Pancreas (tissue), 10 donors: Measurements from ENCODE around the gene RBM5. TPM values are rescaled to one million over a fixed set of nuclear protein-coding genes. Genes with fewer than 3 reads are reported as not detected.

Experiments used
- ATAC-seq, 4 donors: fragments of 200-7000 bp; cut with Tn5 transposase; one replicate each; pipeline versions ENCODE4 v1.8.0 to v1.9.1; 2020; ENCODE audit warnings: mild to moderate bottlenecking in 4 of 4, moderate library complexity in 4 of 4
- DNase-seq, 6 donors: peaks; one replicate each; pipeline ENCODE4 v3.0.0-alpha.2; 2020
- FAIRE-seq: peaks from 2 replicates; lab custom pipeline; 2012; peaks lifted over from hg19 to GRCh38; lab: Jason Lieb, UNC
- H3K27ac ChIP-seq, 4 donors: fragments of 200-600 bp; sonication (generic); 1 replicate in 3 of 4; 2 replicates in 1 of 4; pipeline versions ENCODE4 v1.5.0 to v1.8.0; 2020
- H3K27me3 ChIP-seq, 4 donors: fragments of 200-600 bp; one replicate each; pipeline ENCODE4 v1.8.0; 2021
- H3K36me3 ChIP-seq, 3 donors: fragments of 200-600 bp; sonication (generic) in 1 of 3; one replicate each; pipeline versions ENCODE4 v1.5.0 to v1.8.0; 2020 to 2021
- H3K4me1 ChIP-seq, 3 donors: fragments of 200-600 bp; one replicate each; pipeline ENCODE4 v1.8.0; 2021
- H3K4me3 ChIP-seq, 4 donors: fragments of 200-600 bp; sonication (generic) in 2 of 4; one replicate each; pipeline versions ENCODE4 v1.5.0 to v1.8.0; 2020 to 2021
- H3K9me3 ChIP-seq, 4 donors: fragments of 200-600 bp; one replicate each; pipeline ENCODE4 v1.8.0; 2021
- WGBS, 2 donors: extraction: QIAGEN DNeasy Blood & Tissue Kit; methylation state at CpG; one replicate each; pipeline ENCODE4 v1.1.7; 2013; 5-methylcytosine and 5-hydroxymethylcytosine counted together
- intact Hi-C, 3 donors: fragments of 100-400 bp; cut with DNase I; formaldehyde crosslinking; loops; one replicate each; pipeline versions ENCODE4 v1.11.1 to v1.14.2; 2022
- polyA plus RNA-seq, 2 donors: library from polyadenylated mRNA; stranded (reverse); fragments of 200-250 nt; gene quantifications; one replicate each; pipeline ENCODE4 v1.2.3, GENCODE V29; 2013
- total RNA-seq, 6 donors: library from RNA; stranded (reverse); fragmentation: NEBNext Ultra II Directional in 4 of 6; extraction: Animal tissue kit (Norgen Biotek cat#: 25700) in 4 of 6; gene quantifications; one replicate each; pipeline versions ENCODE4 v1.2.1 to v1.2.4, GENCODE V29; 2021 to 2023
- TF ChIP-seq, protein P1 (sequence below), 4 donors: fragments of 200-600 bp; sonication (generic) in 3 of 4; IDR thresholded peaks; one replicate each; pipeline versions ENCODE4 v1.5.0 to v1.8.0; 2021; ENCODE audit warnings: antibody characterized with exemption in 4 of 4
- donor health status: healthy with polysubstance abuse.
- donor health status: DM: no; HTN: no; CAD: no; lungs with moderate emphysema.
- donor health status: DM: no; HTN: no; CAD: no.
- donor health status: control.
- donor health status: control.
- donor health status: Bipolar disorder and iron deficiency.
- donor health status: DM: yes; HTN: yes; CAD: no.
- donor health status: DM: no; HTN: no; CAD: no.
- donor health status: DM: no; HTN: no; CAD: no.
- donor health status: DM: yes; HTN: yes; CAD: no.

The RBM5 gene
- total and polyA plus RNA-seq, 8 donors: 42.5 to 186 (median 69.6) TPM

- intact Hi-C loops: no loop called here
- Histone ChIP-seq H3K27me3 (no peaks in the 10 kb centered on the region), H3K4me1 (no peaks in the 10 kb centered on the region), H3K9me3 (no peaks in the 10 kb centered on the region), H3K4me3 (no peak overlapping the region), H3K27ac (no peak overlapping the region), H3K36me3 (no peaks in the 10 kb centered on the region)
- ATAC-seq (no peak), FAIRE-seq (no peak), DNase-seq (no peak)
- 58 to 67% methylated on average over 6 of the region's 6 CpGs for WGBS, 2 donors
- TF ChIP-seq, protein P1, sequence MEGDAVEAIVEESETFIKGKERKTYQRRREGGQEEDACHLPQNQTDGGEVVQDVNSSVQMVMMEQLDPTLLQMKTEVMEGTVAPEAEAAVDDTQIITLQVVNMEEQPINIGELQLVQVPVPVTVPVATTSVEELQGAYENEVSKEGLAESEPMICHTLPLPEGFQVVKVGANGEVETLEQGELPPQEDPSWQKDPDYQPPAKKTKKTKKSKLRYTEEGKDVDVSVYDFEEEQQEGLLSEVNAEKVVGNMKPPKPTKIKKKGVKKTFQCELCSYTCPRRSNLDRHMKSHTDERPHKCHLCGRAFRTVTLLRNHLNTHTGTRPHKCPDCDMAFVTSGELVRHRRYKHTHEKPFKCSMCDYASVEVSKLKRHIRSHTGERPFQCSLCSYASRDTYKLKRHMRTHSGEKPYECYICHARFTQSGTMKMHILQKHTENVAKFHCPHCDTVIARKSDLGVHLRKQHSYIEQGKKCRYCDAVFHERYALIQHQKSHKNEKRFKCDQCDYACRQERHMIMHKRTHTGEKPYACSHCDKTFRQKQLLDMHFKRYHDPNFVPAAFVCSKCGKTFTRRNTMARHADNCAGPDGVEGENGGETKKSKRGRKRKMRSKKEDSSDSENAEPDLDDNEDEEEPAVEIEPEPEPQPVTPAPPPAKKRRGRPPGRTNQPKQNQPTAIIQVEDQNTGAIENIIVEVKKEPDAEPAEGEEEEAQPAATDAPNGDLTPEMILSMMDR (IDR thresholded peaks at IDR 0.05): no peak
Observed at GRCh38 chr3:50139308-50139707, 50.6 kb downstream of the RBM5 start.

DNA sequence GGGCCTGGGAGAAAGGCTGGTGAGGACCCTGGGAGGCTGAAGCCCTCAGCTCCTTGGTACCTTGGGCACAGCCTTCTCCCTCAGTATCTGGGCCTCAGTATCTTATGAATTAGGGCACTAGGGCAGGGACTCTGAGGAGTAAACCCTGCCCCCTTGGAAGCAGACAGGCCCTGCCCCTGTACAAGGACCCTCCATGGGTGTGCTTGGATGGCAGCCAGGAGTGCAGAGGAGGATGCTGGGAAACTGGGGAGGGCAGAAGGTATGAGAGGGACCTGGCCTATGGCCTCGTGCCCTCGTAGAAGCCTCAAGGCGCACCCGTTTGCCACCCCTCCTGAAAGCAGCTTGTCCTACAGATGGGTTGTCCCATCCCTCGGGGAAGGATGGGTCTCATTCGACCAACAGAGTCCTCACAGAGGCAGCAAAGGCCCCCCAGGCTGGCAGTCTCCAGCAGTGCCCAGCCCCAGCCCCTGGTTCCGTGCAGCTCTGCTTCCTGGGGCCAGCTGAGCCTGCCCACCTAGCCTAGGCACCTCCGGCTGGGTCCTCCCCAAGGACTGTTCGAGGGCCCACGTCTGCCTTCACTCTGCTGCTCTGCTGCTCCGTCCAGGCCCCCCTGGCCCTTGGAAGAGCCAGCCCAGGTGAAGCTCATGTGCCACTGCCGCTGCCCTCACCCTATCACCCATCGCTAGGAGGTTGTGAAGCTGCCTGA, 51.2 kb downstream of the RBM5 start:
- no peaks in the 10 kb centered on the region for H3K4me1 ChIP-seq
- intact Hi-C loops: no loop called here
- H3K27ac ChIP-seq: no peak overlapping the region
- ATAC-seq: no peak
- TF ChIP-seq, protein P1 (IDR thresholded peaks at IDR 0.05): no peak
- no peaks in the 10 kb centered on the region for H3K9me3 ChIP-seq
- H3K4me3 ChIP-seq: no peak overlapping the region
- no peaks in the 10 kb centered on the region for H3K27me3 ChIP-seq
- peak in 1 of 6 donors; percentile 58 for DNase-seq
- no peaks in the 10 kb centered on the region for H3K36me3 ChIP-seq
- WGBS, 2 donors: 76 to 89% methylated on average over 12 to 13 of the region's 13 CpGs
- FAIRE-seq: no peak

DNA sequence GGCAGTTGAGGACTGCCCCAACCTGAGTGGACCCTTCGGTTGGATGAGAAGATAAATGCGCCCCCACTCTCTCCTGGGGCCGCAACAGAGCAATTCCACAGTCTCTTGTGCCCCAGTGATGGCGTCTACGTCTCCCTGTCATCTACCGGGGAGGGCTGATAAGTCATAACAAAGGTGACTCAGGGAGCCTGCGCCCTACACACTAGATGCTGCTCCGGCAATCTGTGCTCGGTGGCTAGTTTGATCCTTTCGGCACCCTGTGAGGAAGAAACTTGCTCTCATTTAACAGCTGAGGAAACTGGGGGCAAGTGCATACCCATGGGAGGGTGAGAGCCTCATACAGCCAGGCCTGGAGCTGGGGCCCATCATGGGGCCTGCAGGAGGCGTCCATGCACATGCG, 52.3 kb downstream of the RBM5 start:
- TF ChIP-seq, protein P1 (IDR thresholded peaks at IDR 0.05): no peak
- Histone ChIP-seq H3K36me3 (no peaks in the 10 kb centered on the region), H3K27ac (no peak overlapping the region), H3K4me1 (no peaks in the 10 kb centered on the region), H3K27me3 (no peaks in the 10 kb centered on the region), H3K9me3 (no peaks in the 10 kb centered on the region), H3K4me3 (no peak overlapping the region)
- FAIRE-seq: no peak
- intact Hi-C loops: no loop called here
- DNase-seq: no peak
- no peak for ATAC-seq
- 88 to 93% methylated on average over 12 of the region's 12 CpGs for WGBS, 2 donors

- Histone ChIP-seq H3K4me3 (no peak overlapping the region), H3K27me3 (no peaks in the 10 kb centered on the region), H3K9me3 (no peaks in the 10 kb centered on the region), H3K36me3 (no peaks in the 10 kb centered on the region), H3K27ac (no peak overlapping the region), H3K4me1 (no peaks in the 10 kb centered on the region)
- TF ChIP-seq, protein P1 (IDR thresholded peaks at IDR 0.05): no peak
- intact Hi-C loops: no loop called here
- 89 to 98% methylated on average over 3 of the region's 3 CpGs for WGBS, 2 donors
- no peak for DNase-seq
- FAIRE-seq: no peak
- no peak for ATAC-seq
Observed at GRCh38 chr3:50146316-50146901, 57.7 kb downstream of the RBM5 start.

GRCh38 chr3:50147016-50147415, 58.3 kb downstream of the RBM5 start:
- H3K27me3 ChIP-seq: no peaks in the 10 kb centered on the region
- 79 to 84% methylated on average over 7 of the region's 7 CpGs for WGBS, 2 donors
- H3K4me1 ChIP-seq: no peaks in the 10 kb centered on the region
- H3K4me3 ChIP-seq: no peak overlapping the region
- intact Hi-C loops: no loop called here
- H3K27ac ChIP-seq: no peak overlapping the region
- ATAC-seq (no peak), FAIRE-seq (no peak), DNase-seq (no peak)
- TF ChIP-seq, protein P1 (IDR thresholded peaks at IDR 0.05): no peak
- no peaks in the 10 kb centered on the region for H3K9me3 ChIP-seq
- no peaks in the 10 kb centered on the region for H3K36me3 ChIP-seq
